PC-3 (cell line): ENCODE data around the gene ESYT2.

ENCODE experiments used
- CTCF ChIP-seq: fragments of 300-600 bp; sonication (generic); conservative IDR thresholded peaks from 2 replicates; pipeline ENCODE4 v1.5.1; 2017; ENCODE audit warnings: antibody characterized with exemption, low read depth, mild to moderate bottlenecking, low read length
- EZH2phosphoT487 ChIP-seq: fragments of 300-600 bp; sonication (generic); IDR thresholded peaks from 2 replicates; pipeline ENCODE4 v1.6.1; 2018; ENCODE audit warnings: mild to moderate bottlenecking, antibody characterized with exemption, low read length, borderline replicate concordance

GRCh38 chr7:158682456-158682855, 146.9 kb downstream of the ESYT2 start:
- TF ChIP-seq CTCF (no peak), EZH2phosphoT487 (no peak)
